HepG2 (cell line): ENCODE data around the gene WNK2. TPM values are rescaled to one million over a fixed set of nuclear protein-coding genes. Genes with fewer than 3 reads are reported as not detected.
A peak's percentile ranks its signal among the peaks of the same experiment; 100 is the strongest.

Source experiments
- ATAC-seq: fragments of 200-7000 bp; cut with Tn5 transposase; 3 replicates; pipeline ENCODE4 v1.9.1; 2020; ENCODE audit warnings: mild to moderate bottlenecking, moderate library complexity
- BruUV-seq: library from RNA; stranded (reverse); fragments of 400-500 nt; replicated peaks from 2 replicates; lab custom pipeline; 2021; lab: Mats Ljungman, UMichigan
- CTCF ChIA-PET: fragments of 300-600 bp; formaldehyde crosslinking; extraction: SDS; loops from one replicate; lab custom pipeline; 2021; ENCODE audit warnings: low total read pairs, inconsistent platforms, low intra/inter-chr PET ratio; lab: Yijun Ruan, JAX
- POLR2A ChIA-PET: fragments of 350-600 bp; sonication (Branson Sonifier 250); formaldehyde crosslinking; loops from one replicate; lab custom pipeline; 2020; ENCODE audit warnings: antibody characterized with exemption, inconsistent platforms; lab: Yijun Ruan, JAX
- DNase-seq: peaks from one replicate; pipeline ENCODE4 v3.0.0-alpha.2; 2015; ENCODE audit warnings: low spot score
- FAIRE-seq: peaks from 3 replicates; lab custom pipeline; 2011; peaks lifted over from hg19 to GRCh38; lab: Jason Lieb, UNC
- H2AFZ ChIP-seq: one replicate; pipeline ENCODE4 v1.6.1; 2011; ENCODE audit warnings: low read length, inconsistent platforms
- H3K27ac ChIP-seq: fragments of 300-600 bp; 3 replicates; pipeline ENCODE4 v1.8.0; 2011; ENCODE audit warnings: mixed run types, mild to moderate bottlenecking, mixed read lengths, low read length, inconsistent platforms; ENCODE audit not compliant: insufficient read depth; ENCODE audit errors: extremely low read length
- H3K27me3 ChIP-seq, 2 experiments: fragments of 200-600 bp in 1 of 2; 2 replicates in 1 of 2; 3 replicates in 1 of 2; pipeline versions ENCODE4 v1.6.0 to v1.8.0; 2011; ENCODE audit warnings: low read length in 2 of 2, mild to moderate bottlenecking in 2 of 2, moderate library complexity in 2 of 2, inconsistent platforms in 1 of 2; ENCODE audit not compliant: insufficient read depth in 2 of 2, control insufficient read depth in 1 of 2
- H3K36me3 ChIP-seq, 2 experiments: fragments of 200-600 bp in 1 of 2; replicated peaks in 1 of 2; 2 replicates in 1 of 2; 3 replicates in 1 of 2; pipeline versions ENCODE4 v1.5.1 to v1.8.0; 2011; ENCODE audit warnings: low read length in 2 of 2, inconsistent platforms in 1 of 2; ENCODE audit not compliant: insufficient read depth in 2 of 2, control insufficient read depth in 1 of 2
- H3K4me1 ChIP-seq: 2 replicates; pipeline ENCODE4 v1.5.1; 2012; ENCODE audit warnings: low read length, inconsistent platforms; ENCODE audit not compliant: insufficient read depth
- H3K4me2 ChIP-seq: 2 replicates; pipeline ENCODE4 v1.6.0; 2011; ENCODE audit warnings: low read depth, low read length, inconsistent platforms
- H3K4me3 ChIP-seq, 3 experiments: fragments of 200-600 bp in 1 of 3; sonication (generic), shearing (Covaris generic) in 1 of 3; replicated peaks in 1 of 3; 2 replicates each; pipeline ENCODE4 v1.5.1; 2011 to 2016; ENCODE audit warnings: low read length in 3 of 3, inconsistent platforms in 2 of 3, low read depth in 2 of 3, mild to moderate bottlenecking in 2 of 3, control low read depth in 1 of 3, mixed read lengths in 1 of 3; ENCODE audit not compliant: insufficient read depth in 1 of 3
- H3K79me2 ChIP-seq: one replicate; pipeline ENCODE4 v1.6.1; 2011; ENCODE audit warnings: low read length, inconsistent platforms; ENCODE audit not compliant: insufficient read depth
- H3K9ac ChIP-seq: 2 replicates; pipeline ENCODE4 v1.6.0; 2011; ENCODE audit warnings: mild to moderate bottlenecking, low read depth, low read length, inconsistent platforms; ENCODE audit not compliant: insufficient read depth
- H3K9me3 ChIP-seq: 2 replicates; pipeline ENCODE4 v1.5.1; 2012; ENCODE audit warnings: mild to moderate bottlenecking, low read length
- H4K20me1 ChIP-seq: 2 replicates; pipeline ENCODE4 v1.6.0; 2011; ENCODE audit warnings: inconsistent platforms, mild to moderate bottlenecking, low read length, moderate library complexity; ENCODE audit not compliant: insufficient read depth
- ASH2L ChIP-seq: fragments of 300-600, 200-600 bp; sonication (generic); IDR thresholded peaks from 2 replicates; pipeline ENCODE4 v1.7.0; 2017; ENCODE audit warnings: low read depth, mild to moderate bottlenecking, moderate library complexity, mixed read lengths, low read length; ENCODE audit not compliant: insufficient read length
- HCFC1 ChIP-seq: fragments of 150-350 bp; IDR thresholded peaks from 2 replicates; pipeline ENCODE4 v1.6.1; 2014; ENCODE audit warnings: low read depth, low read length
- KDM5A ChIP-seq: fragments of 200-600 bp; sonication (generic); IDR thresholded peaks from 2 replicates; pipeline ENCODE4 v1.7.0; 2018; ENCODE audit warnings: antibody characterized with exemption, mild to moderate bottlenecking, low read length, borderline replicate concordance
- MAFG ChIP-seq: sonication (generic); formaldehyde crosslinking; IDR thresholded peaks from 2 replicates; pipeline ENCODE4 v1.5.1; 2020; ENCODE audit warnings: mild to moderate bottlenecking, missing genetic modification reagents
- NKX3-1 ChIP-seq: sonication (generic); formaldehyde crosslinking; IDR thresholded peaks from 2 replicates; pipeline ENCODE4 v1.5.0; 2020; ENCODE audit warnings: missing genetic modification reagents
- SIX1 ChIP-seq: sonication (generic); formaldehyde crosslinking; IDR thresholded peaks from 2 replicates; pipeline ENCODE4 v1.4.0; 2020; ENCODE audit warnings: missing genetic modification reagents, borderline replicate concordance
- SRY ChIP-seq: sonication (generic); formaldehyde crosslinking; IDR thresholded peaks from 2 replicates; pipeline ENCODE4 v1.8.0; 2022; ENCODE audit warnings: mild to moderate bottlenecking, missing genetic modification reagents
- YY1 ChIP-seq: IDR thresholded peaks from 2 replicates; pipeline ENCODE4 v1.6.1; 2011; ENCODE audit warnings: low read length, low read depth, moderate library complexity, mild to moderate bottlenecking; ENCODE audit not compliant: insufficient read depth, insufficient replicate concordance
- ZNF143 ChIP-seq: sonication (generic); formaldehyde crosslinking; IDR thresholded peaks from 2 replicates; pipeline ENCODE4 v1.4.0; 2020; ENCODE audit warnings: missing genetic modification reagents
- ZNF253 ChIP-seq: sonication (generic); formaldehyde crosslinking; IDR thresholded peaks from 2 replicates; pipeline ENCODE4 v1.8.0; 2022; ENCODE audit warnings: mild to moderate bottlenecking, missing genetic modification reagents, borderline replicate concordance
- ZSCAN20 ChIP-seq: sonication (generic); formaldehyde crosslinking; IDR thresholded peaks from 2 replicates; pipeline ENCODE4 v1.4.0; 2020; ENCODE audit warnings: missing genetic modification reagents, mild to moderate bottlenecking, borderline replicate concordance
- ZSCAN9 ChIP-seq: IDR thresholded peaks from 2 replicates; pipeline ENCODE4 v1.6.1; 2016; ENCODE audit warnings: borderline replicate concordance
- WGBS: methylation state at CpG from one replicate; pipeline ENCODE4 v1.1.6; 2017; ENCODE audit warnings: low lambda C conversion rate; 5-methylcytosine and 5-hydroxymethylcytosine counted together
- in situ Hi-C: cut with HindIII; loops from 2 replicates; pipeline ENCODE4 v1.10.0; 2017; ENCODE audit warnings: low pct_unique_long_range_greater_than_20kb; ENCODE audit not compliant: extremely low pct_ligation_motif_present
- intact Hi-C: fragments of 100-400 bp; cut with micrococcal nuclease; formaldehyde crosslinking; loops from one replicate; pipeline ENCODE4 v1.10.0; 2022; ENCODE audit not compliant: unreplicated experiment
- polyA plus RNA-seq, 8 experiments: library from polyadenylated mRNA; depleted of rRNA in 3 of 8; stranded (reverse) in 7 of 8; unstranded in 1 of 8; fragments of >200 nt; fragmentation: Illumina TruSeq in 4 of 8; extraction: Trizol in 4 of 8; gene quantifications; 2 replicates each; pipeline versions ENCODE4 v1.2.1 to v1.2.3, GENCODE V29; 2011 to 2016; ENCODE audit warnings: low read depth in 4 of 8, missing spikeins in 1 of 8, mixed read lengths in 1 of 8; ENCODE audit not compliant: insufficient read depth in 1 of 8
- total RNA-seq, 5 experiments: library from RNA; depleted of rRNA; stranded (reverse); fragments of >200 nt; fragmentation: Illumina TruSeq; extraction: Trizol; gene quantifications; 2 replicates each; pipeline ENCODE4 v1.2.3, GENCODE V29; 2016; ENCODE audit warnings: low read depth in 1 of 5

Gene WNK2
- total and polyA plus RNA-seq, 2 of the 13 experiments (the other 11 are each of a cell fraction or from before 2014, with no cell fraction given), result 10.5 to 12.0 TPM

GRCh38 chr9:93193388-93194220, 9.7 kb downstream of the WNK2 start:
- peaks cover 49% of the 10 kb centered on the region for H3K4me1 ChIP-seq
- ChIA-PET CTCF (no interaction called here), POLR2A (interaction anchor here (0.5 to 2.7 kb wide), 2 partner anchors 7 to 1626 kb away, joined by 4 to 9 read pairs; no protein-coding TSS in a partner anchor)
- FAIRE-seq (no peak), DNase-seq (no peak), ATAC-seq (no peak)
- intact Hi-C loops (no loop called here), in situ Hi-C loops (no loop called here)
- 92% methylated on average over 12 of the region's 12 CpGs for WGBS
- peaks cover 59% of the 10 kb centered on the region for H3K79me2 ChIP-seq
- H3K4me2 ChIP-seq, result no peak overlapping the region
- peaks cover 1 to 6% of the 10 kb centered on the region in 2 experiments; a peak in 1 of 5 replicates for H3K36me3 ChIP-seq
- no peak overlapping the region for H3K27ac ChIP-seq
- BruUV-seq, result TSS peak; percentile 40
- no peak for TF ChIP-seq KDM5A
- no peak for TF ChIP-seq ZSCAN20 (CRISPR knock-in tag)
- no peak for TF ChIP-seq HCFC1
- TF ChIP-seq ZNF253 (CRISPR knock-in tag), result no peak
- no peak for TF ChIP-seq NKX3-1 (CRISPR knock-in tag)
- no peak for TF ChIP-seq ASH2L
- TF ChIP-seq ZSCAN9, result no peak
- TF ChIP-seq SIX1 (CRISPR knock-in tag), result no peak
- TF ChIP-seq MAFG, result no peak
- no peak for TF ChIP-seq YY1
- no peak for TF ChIP-seq SRY (CRISPR knock-in tag)
- no peak for TF ChIP-seq ZNF143 (CRISPR knock-in tag)
- no peak overlapping the region for H3K4me3 ChIP-seq
- no peaks in the 10 kb centered on the region for H3K9me3 ChIP-seq
- H4K20me1 ChIP-seq, result no peaks in the 10 kb centered on the region
- no peak overlapping the region for H3K9ac ChIP-seq
- H2AFZ ChIP-seq, result no peak overlapping the region
- H3K27me3 ChIP-seq, result no peaks in the 10 kb centered on the region
